ENCODE results near the gene DOCK3. TPM values are rescaled to one million over a fixed set of nuclear protein-coding genes. Genes with fewer than 3 reads are reported as not detected.

The DOCK3 gene
- total RNA-seq, 1 donor, result under 0.01 TPM

- no peak overlapping the region for H3K4me3 ChIP-seq (ENCODE audit: low read depth, low read length)
- no peak for DNase-seq (ENCODE audit: low read depth)
- TF ChIP-seq CTCF (IDR thresholded peaks at IDR 0.05; ENCODE audit: insufficient read depth, low read depth, low read length), result no peak
Measured at GRCh38 chr3:51401735-51402134, 727.0 kb downstream of the DOCK3 start.

GRCh38 chr3:51403675-51404074 is 728.9 kb downstream of the DOCK3 start:
- no peak overlapping the region for H3K4me3 ChIP-seq (ENCODE audit: low read depth, low read length)
- no peak for TF ChIP-seq CTCF (IDR thresholded peaks at IDR 0.05; ENCODE audit: insufficient read depth, low read depth, low read length)
- no peak for DNase-seq (ENCODE audit: low read depth)

GRCh38 chr3:51408021-51408420 is 733.3 kb downstream of the DOCK3 start:
- no peak for TF ChIP-seq CTCF (IDR thresholded peaks at IDR 0.05; ENCODE audit: insufficient read depth, low read depth, low read length)
- no peak for DNase-seq (ENCODE audit: low read depth)
- no peak overlapping the region for H3K4me3 ChIP-seq (ENCODE audit: low read depth, low read length)

GRCh38 chr3:51408813-51409212 is 734.1 kb downstream of the DOCK3 start:
- no peak overlapping the region for H3K4me3 ChIP-seq (ENCODE audit: low read depth, low read length)
- no peak for DNase-seq (ENCODE audit: low read depth)
- no peak for TF ChIP-seq CTCF (IDR thresholded peaks at IDR 0.05; ENCODE audit: insufficient read depth, low read depth, low read length)

GRCh38 chr3:51422211-51422610 is 747.5 kb downstream of the DOCK3 start:
- no peak overlapping the region for H3K4me3 ChIP-seq (ENCODE audit: low read depth, low read length)
- TF ChIP-seq CTCF (IDR thresholded peaks at IDR 0.05; ENCODE audit: insufficient read depth, low read depth, low read length), result no peak
- no peak for DNase-seq (ENCODE audit: low read depth)

GRCh38 chr3:51426921-51427320 is 752.2 kb downstream of the DOCK3 start:
- no peak for TF ChIP-seq CTCF (IDR thresholded peaks at IDR 0.05; ENCODE audit: insufficient read depth, low read depth, low read length)

GRCh38 chr3:51429138-51429537 is 754.4 kb downstream of the DOCK3 start:
- no peak overlapping the region for H3K4me3 ChIP-seq (ENCODE audit: low read depth, low read length)
- TF ChIP-seq CTCF (IDR thresholded peaks at IDR 0.05; ENCODE audit: insufficient read depth, low read depth, low read length), result no peak
- no peak for DNase-seq (ENCODE audit: low read depth)

More at GRCh38 chr3:51426921-51427320, 752.2 kb downstream of the DOCK3 start:
- no peak overlapping the region for H3K4me3 ChIP-seq (ENCODE audit: low read depth, low read length)
- DNase-seq (ENCODE audit: low read depth), result no peak
